Right ventricle myocardium inferior (tissue), 1 donor: Measurements from ENCODE around the gene SLC25A46. TPM values are rescaled to one million over a fixed set of nuclear protein-coding genes. Genes with fewer than 3 reads are reported as not detected.
"Not testable (repeated sequence)": the region's sequence is repeated elsewhere in the genome, so short reads cannot be mapped to it uniquely, and the experiment has no call there.

Experiments
- ATAC-seq: fragments of 200-7000 bp; cut with Tn5 transposase; one replicate; pipeline ENCODE4 v1.9.1; 2020; ENCODE audit warnings: mild to moderate bottlenecking, moderate library complexity
- DNase-seq: peaks from one replicate; pipeline ENCODE4 v3.0.0; 2021; ENCODE audit errors: missing footprints
- intact Hi-C: fragments of 100-400 bp; cut with DNase I; formaldehyde crosslinking; loops from one replicate; pipeline ENCODE4 v1.11.0; 2022
- long read RNA-seq: library from polyadenylated mRNA; unstranded; transcript quantifications from one replicate; pipeline ENCODE4 v2.0.0, GENCODE V29; 2021
- total RNA-seq: library from RNA; stranded (reverse); fragmentation: NEBNext Ultra II Directional; extraction: Animal tissue kit (Norgen Biotek cat#: 25700); gene quantifications from one replicate; pipeline ENCODE4 v1.2.1, GENCODE V29; 2021
- donor health status: DM: no; HTN: yes; CAD: no; lungs with severe emphysema.

SLC25A46 gene
- 65.4 TPM for total RNA-seq
- long read RNA-seq, transcript SLC25A46-201 (8 exons, 2,385 nt) = major isoform, 24 of 26 reads
- long read RNA-seq, partial matches to known transcripts = 1 of 26 reads
- long read RNA-seq, other reads (novel, unspliced or antisense) = 1 of 26 reads

DNA sequence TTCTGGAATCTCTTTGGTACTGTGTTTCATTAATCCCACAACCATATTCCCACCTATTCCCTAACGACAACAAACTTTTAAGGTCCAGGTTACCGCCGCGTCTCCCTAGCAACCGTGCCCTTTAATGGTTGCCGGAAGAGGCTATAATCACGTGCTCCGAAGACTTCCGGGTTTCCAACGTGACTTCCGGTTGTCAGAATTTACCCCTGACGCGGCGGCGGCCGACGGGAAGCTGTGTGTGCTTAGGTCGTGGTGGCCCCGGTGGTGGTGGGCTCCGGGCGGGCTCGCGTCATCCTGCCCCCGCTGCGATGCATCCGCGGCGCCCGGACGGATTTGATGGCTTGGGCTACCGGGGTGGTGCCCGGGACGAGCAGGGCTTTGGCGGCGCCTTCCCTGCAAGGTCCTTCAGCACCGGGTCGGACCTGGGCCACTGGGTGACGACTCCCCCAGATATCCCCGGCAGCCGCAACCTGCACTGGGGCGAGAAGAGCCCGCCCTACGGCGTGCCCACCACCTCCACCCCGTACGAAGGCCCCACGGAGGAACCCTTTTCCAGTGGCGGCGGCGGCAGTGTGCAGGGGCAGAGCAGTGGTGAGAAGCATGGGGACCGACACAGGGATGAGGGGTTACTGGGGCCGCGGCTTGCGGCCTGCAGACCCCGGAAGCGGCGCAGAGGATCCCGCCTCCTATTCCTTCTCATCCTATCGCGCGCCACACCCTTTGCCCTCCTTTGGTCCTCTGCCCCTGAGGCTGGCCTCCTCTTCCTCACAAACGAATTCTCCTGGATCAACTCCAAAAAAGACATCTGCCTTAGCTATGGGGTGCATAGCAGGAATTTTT lies at the start of gene SLC25A46:
SLC25A46 (plus strand) TSS at position 196 of the 840 bp plus-strand sequence; CDS start at position 309, 113 bp downstream.
- intact Hi-C loops = no loop called here

DNA sequence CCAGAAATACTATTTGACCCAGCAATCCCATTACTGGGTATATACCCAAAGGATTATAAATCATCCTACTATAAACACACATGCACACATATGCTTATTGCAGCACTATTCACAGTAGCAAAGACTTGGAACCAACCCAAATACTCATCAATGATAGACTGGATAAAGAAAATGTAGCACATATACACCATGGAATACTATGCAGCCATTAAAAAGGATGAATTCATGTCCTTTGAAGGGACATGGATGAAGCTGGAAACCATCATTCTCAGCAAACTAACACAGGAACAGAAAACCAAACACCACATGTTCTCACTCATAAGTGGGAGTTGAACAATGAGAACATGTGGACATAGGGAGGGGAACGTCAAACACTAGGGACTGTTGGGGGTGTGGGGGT lies 48.2 kb upstream of the SLC25A46 start:
- intact Hi-C loops, DNase-seq, ATAC-seq: not testable (repeated sequence)

More for the DNA sequence above, at the start of gene SLC25A46:
- DNase-seq = peak; percentile 92
- ATAC-seq = peak; percentile 97

DNA sequence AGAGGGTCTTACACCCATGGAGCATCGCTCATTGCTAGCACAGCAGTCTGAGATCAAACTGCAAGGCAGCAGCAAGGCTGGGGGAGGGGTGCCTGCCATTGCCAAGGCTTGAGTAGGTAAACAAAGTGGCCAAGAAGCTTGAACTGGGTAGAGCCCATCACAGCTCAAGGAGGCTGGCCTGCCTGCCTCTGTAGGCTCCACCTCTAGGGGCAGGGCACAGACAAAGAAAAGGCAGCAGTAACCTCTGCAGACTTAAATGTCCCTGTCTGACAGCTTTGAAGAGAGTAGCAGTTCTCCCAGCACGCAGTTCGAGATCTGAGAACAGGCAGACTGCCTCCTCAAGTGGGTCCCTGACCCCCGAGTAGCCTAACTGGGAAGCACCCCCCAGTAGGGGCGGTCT lies 46.1 kb upstream of the SLC25A46 start:
- intact Hi-C loops, ATAC-seq: not testable (repeated sequence)
- DNase-seq = peak; percentile 25

DNA sequence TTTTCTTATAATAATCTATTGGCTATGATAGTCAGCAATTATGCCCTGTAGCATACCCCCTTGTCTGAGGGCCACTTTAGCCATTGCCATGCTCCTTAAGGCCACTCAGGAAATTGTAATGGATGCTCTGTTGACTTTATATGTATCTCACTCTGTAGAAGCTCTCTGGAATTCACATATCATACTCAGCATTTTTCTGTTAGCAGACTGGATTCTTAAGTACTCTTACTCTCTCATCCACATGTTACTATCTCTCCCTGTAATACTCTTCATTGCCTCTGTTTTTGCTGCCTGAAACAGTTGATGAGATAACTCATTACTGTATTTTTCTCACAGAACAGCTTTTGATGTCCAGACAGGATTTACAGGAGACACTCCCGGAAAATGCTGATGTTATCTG lies 36.5 kb upstream of the SLC25A46 start:
- intact Hi-C loops = no loop called here
- ATAC-seq (no peak), DNase-seq (no peak)

DNA sequence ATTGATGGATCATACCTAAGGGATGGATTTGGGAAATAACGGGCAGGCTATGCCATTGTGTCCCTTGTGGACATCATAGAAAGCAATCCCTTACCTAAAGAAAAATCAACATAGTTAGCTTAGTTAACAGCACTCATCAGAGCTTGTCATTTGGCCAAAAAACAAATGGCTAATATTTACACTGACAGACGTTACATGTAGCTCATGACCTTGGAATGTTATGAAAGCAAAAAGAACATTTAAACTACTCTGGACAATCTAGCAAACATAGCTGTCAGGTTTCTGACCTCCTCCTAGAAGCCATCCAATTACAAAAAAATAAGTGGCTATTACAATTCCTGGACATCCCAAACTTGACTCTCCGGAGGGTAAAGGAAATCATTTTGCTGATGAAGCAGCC lies 36.1 kb upstream of the SLC25A46 start:
- intact Hi-C loops = no loop called here
- DNase-seq = no peak

DNA sequence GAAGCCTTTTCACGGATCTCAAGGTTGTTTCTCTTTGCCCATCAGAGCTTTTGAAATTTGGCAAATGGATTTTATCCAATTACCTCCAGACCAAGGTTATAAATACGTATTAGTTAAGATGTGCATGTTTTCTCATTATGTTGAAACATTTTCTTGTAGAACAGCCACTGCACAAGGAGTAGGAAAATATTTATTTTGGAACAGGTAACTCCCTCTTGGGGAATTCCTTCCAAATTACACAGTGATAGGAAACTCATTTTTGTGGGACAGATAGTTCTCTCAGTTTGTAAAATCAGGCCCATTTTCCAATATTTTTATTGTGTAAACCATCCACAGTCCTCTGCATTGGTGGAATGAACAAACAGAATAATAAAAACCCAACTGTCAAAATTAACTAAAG lies 35.3 kb upstream of the SLC25A46 start:
- DNase-seq (no peak), ATAC-seq (no peak)
- intact Hi-C loops = no loop called here

More for the DNA sequence above, 36.1 kb upstream of the SLC25A46 start:
- ATAC-seq = no peak

DNA sequence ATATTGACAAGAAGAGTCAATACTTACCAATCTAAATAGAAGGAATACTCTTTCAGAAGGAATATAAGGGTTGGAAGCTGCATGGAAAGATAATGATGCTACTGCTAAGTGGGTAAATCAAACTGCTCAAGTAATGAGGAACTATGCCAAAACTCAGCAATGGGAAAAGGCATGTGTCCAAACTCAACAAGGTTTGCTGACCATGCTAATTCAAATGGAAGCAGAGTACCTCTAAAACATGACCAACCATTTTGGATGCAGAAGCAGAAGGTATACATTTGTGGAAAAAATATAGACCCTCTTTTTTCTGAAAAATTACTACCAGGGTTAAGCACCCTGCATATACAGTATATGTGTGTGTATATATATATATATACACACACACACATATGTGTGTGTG lies 33.5 kb upstream of the SLC25A46 start:
- DNase-seq (no peak), ATAC-seq (no peak)
- intact Hi-C loops = no loop called here

DNA sequence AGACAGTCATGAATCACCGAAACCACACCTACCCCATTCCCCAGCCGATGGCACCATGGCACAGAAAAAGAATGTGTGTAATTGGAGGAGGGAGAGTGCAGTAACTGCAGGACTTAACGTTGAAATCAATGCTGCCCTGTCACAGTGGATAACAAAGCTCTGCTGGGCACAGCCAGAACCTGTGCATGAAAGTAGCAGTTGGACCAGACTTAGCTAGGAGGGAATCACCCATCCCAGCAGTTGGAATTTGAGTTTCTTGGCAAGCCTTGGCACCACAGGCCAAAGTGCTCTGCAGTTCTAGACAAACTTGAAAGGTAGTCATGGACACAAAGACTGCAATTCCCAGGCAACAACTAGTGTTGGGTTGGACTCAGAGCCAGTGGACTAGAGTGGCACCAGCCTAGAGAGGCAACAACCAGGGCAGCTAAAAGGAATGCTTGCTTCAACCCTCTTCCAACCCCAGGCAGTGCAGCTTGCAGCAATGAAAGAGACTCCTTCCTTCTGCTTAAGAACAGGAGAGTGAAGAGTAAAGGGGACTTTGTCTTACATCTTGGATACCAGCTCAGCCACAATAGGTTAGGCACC lies 31.5 kb upstream of the SLC25A46 start:
- DNase-seq = no peak
- ATAC-seq = no peak
- intact Hi-C loops = no loop called here

DNA sequence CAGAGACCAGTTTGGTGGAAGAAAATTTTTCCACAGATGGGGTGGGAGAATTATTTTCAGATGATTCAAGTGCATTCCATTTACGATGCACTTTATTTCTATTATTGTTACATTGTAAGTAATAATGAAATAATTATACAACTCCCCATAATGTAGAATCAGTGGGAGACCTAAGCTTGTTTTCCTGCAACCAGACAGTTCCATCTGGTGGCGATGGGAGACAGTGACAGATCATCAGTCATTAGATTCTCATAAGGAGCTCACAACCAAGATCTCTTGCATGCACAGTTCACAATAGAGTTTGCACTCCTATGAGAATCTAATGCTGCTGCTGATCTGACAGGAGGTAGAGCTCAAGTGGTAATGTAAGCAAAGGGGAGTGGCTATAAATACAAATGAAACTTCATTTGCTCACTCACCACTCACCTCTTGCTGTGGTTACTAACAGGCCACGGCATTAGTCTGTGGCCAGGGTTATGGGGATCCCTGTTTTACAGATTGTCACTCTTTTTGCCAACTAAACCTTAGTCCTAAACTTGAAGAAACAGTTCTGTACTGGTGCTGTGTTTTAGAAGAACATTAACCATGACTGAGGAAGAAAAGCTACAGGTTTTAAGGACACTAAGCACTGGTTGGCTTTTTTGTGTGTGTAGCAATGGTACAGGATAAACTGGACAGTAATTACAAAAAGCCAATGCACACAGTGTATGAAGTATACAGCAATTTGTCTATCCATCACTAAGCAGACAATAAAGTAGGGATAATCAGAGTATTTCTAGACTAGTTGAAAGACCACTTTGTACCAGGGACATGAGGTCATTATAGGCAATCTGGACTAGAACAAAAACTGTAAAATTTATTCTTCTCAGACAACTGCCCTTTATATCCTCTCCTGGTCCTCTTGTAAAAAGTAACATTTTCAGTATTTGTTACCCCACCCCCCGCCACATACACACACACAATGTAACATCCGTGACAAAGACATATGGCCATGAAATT lies 22.3 kb upstream of the SLC25A46 start:
- DNase-seq (no peak), ATAC-seq (no peak)

DNA sequence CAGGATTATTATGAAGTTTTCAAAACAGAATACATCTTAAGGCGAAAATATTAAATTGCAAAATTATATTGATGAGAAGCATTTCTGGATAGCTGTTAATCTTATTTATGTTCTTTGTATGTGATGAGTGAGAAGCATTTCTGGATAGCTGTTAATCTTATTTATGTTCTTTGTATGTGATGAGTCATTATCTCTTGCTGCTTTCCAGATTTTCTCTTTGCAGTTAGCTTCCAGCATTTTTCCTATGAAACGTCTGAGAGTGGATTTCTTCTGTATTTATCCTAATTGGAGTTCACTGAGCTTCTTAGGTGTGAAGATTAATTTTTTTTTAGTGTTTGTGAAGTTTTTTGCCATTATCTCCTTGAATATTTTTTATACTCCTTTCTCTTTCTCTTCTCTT lies 20.5 kb upstream of the SLC25A46 start:
- DNase-seq (no peak), ATAC-seq (no peak)
- intact Hi-C loops = no loop called here

More for the DNA sequence above, 22.3 kb upstream of the SLC25A46 start:
- intact Hi-C loops = no loop called here

DNA sequence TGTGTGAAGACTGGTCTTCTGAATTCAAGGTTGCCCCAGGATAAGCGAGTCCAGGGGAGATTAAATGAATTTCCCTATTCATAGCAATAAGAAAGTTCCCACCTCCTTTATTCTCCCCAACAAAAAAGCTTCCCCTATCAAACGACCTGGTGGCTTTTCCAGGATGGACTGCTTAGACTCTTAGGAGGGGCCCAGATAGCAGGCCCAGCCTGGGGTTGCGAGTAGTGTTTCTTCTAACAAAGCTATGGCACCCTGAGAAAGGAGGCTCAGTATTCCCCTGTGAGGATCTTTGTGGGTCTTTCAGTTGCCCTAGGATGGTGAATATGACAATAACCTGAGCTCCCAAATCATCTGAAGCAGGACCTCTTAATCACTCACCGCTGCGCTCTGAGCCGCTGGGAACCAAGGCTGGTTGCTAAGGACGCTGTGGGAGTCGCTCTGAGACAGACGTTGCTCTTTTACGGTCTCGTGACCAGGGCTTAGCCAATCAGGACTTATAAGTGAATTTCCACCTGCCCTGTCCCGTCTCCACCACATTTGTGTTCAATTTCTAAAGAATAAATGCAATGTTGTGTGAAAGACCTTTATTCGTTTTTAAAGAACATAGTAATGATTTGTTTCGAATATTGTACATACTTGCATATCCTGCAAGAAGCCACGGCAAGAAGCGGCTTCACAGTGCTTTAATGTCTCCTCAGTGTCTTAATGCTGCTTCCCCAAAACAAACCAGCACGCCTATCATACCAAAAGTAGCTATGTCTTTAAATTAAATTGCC lies 12.4 kb upstream of the SLC25A46 start, which contains the start of gene TMEM232:
TMEM232 (minus strand) TSS at position 423 of the 776 bp plus-strand sequence. CDS start 59,319 bp downstream, outside the sequence.
- peak; percentile 78 for DNase-seq
- ATAC-seq = peak; percentile 98
- intact Hi-C loops = no loop called here

DNA sequence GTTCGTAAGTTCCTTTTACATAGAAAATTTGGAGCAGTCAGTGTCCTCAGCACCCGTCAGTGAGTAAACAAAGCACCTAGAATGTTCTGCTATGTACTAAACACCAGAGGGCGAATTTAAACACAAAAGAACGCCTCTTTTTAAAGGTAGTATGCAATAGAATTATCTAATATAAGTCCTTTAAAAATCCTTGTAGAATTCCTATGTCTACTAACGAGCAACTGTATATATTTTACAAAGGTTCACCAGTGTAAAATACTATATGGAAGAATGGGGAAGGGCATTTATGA lies 11.8 kb upstream of the SLC25A46 start:
- intact Hi-C loops = no loop called here
- DNase-seq (no peak), ATAC-seq (peak; percentile 44)

DNA sequence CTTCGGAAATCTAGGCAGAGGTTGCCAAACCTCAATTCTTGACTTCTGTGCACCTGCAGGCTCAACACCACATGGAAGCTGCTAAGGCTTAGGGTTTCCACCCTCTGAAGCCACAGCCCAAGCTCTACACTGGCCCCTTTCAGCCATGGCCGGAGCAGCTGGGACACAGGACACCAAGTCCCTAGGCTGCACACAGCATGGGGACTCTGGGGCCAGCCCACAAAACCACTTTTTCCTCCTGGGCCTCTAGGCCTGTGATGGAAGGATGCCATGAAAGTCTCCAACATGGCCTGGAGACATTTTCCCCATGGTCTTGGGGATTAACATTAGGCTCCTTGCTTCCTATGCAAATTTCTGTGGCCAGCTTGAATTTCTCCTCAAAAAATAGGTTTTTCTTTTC lies 7.3 kb upstream of the SLC25A46 start:
- DNase-seq, intact Hi-C loops, ATAC-seq: not testable (repeated sequence)

DNA sequence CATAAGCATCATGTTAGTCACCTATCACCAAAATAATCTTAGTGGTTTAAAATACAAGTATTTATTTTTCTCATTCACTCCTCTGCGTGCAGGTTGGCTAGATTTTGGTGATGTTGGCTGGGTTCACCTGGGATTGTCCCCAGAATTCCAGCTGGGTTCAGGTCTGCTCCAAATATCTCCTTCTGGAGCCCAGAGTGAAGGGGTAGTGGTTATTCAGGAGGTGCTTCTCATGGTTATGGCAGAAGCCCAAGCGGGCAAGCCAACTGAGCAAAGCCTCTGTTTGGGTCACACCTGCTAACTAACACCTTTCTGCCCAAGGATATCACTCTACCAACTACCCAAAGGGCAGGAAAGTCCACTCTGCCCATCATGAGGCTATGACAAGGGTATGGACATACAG lies 4.7 kb upstream of the SLC25A46 start:
- ATAC-seq (no peak), DNase-seq (no peak)
- intact Hi-C loops = no loop called here

DNA sequence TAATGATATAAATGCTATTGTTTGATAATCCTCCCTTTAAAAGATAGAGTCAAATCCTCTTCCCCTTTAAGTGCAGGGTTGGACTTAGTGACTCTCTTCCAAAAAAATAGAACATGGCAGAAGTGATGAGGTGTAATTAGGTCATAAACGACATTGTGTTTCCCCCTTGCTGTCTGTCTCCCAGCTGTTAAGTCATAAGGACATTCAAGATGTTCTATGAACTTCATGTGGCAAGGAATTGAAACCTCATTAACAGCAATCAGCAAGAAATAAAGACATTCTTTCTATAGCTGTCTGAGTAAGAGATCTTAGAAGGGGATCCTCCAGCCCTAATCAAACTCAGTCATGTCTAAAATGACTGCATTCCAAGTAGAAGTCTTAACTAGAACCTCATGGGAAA lies 3.3 kb upstream of the SLC25A46 start:
- intact Hi-C loops = no loop called here
- ATAC-seq = no peak
- no peak for DNase-seq

DNA sequence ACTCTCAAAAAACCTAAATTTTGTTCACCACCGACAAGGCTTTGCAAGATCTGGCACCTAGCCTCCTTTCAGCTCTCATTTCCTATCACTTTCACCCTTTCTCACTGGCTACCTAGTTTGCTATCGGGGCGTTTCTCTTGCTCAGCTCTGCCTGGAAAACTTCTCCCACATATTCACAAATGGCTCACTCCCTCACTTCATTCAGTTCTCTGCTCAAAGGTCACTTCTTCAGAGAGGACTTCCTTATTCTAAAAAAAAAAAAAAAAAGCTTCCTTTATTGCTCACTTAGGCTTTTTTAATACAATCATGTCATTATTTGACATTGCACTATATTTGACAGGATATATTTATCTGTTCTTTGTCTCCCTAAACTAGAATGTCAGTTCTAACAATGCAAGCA lies 2.1 kb upstream of the SLC25A46 start:
- ATAC-seq (no peak), DNase-seq (no peak)
- intact Hi-C loops = no loop called here

DNA sequence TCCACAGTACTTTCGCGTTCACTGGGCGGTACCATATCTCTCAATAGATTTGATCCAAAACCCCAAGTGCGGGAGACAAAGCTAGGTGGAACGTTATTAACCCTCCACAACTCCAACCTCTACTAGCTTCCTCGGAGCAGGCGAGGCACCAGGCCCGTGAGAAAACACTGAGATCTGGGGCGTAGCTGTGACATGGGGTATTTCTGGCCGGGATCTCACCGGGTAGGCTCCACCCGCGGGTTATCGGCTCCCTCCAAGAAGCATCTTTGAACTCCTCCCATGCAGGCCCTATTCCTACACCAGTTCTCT lies 350 bp upstream of the SLC25A46 start:
- intact Hi-C loops = no loop called here
- DNase-seq (peak; percentile 76), ATAC-seq (peak; percentile 75)
